ENCODE measurements around the gene MEX3A.
"Not testable (repeated sequence)": the region's sequence is repeated elsewhere in the genome, so short reads cannot be mapped to it uniquely, and the experiment has no call there.

Gene MEX3A

DNA sequence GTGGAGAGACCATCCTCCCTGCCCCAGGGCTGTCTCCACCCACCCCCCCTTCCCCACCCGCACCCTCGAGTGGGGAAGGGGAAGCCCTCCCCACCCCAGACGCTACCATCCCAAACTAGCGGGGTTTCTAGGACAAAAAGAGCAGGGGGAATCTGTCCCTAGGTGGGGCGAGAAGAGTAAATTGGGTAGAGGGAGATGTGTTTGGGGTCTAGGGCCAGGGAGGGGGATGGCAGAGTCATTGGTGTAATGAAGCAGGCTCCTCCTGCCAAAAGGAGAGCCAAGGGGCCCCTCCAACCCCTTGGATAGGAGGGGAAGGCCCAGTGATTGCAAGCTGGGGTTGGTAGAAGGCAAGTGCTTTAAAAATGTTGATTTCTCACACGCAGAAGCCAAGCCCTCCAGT is 10.0 kb downstream of the MEX3A start:
- TF ChIP-seq, protein P1, sequence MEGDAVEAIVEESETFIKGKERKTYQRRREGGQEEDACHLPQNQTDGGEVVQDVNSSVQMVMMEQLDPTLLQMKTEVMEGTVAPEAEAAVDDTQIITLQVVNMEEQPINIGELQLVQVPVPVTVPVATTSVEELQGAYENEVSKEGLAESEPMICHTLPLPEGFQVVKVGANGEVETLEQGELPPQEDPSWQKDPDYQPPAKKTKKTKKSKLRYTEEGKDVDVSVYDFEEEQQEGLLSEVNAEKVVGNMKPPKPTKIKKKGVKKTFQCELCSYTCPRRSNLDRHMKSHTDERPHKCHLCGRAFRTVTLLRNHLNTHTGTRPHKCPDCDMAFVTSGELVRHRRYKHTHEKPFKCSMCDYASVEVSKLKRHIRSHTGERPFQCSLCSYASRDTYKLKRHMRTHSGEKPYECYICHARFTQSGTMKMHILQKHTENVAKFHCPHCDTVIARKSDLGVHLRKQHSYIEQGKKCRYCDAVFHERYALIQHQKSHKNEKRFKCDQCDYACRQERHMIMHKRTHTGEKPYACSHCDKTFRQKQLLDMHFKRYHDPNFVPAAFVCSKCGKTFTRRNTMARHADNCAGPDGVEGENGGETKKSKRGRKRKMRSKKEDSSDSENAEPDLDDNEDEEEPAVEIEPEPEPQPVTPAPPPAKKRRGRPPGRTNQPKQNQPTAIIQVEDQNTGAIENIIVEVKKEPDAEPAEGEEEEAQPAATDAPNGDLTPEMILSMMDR (IDR thresholded peaks at IDR 0.05; ENCODE audit: low read depth, low read length, missing control alignments) = no peak
- DNase-seq (ENCODE audit: extremely low read depth, low read depth) = no peak
- no peak overlapping the region for H3K4me3 ChIP-seq (replicated peaks; ENCODE audit: low read depth, low read length)

DNA sequence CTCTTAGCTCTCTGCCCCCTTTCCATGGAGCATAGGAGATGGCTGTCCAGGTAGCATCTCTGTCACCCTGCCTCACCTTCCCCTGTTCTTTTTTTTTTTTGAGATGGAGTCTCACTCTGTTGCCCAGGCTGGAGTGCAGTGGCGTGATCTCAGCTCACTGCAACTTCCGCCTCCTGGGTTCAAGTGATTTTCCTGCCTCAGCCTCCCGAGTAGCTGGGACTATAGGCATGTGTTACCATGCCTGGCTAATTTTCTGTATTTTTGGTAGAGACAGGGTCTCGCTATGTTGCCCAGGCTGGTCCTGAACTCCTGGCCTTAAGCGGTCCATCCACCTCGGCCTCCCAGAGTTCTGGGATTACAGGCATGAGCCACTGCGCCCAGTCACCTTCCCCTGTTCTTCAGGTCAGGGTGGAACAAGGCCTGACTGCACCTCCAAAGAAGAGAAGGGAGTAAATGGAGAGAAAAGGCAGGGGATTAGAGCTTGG is 10.9 kb downstream of the MEX3A start:
- not testable (repeated sequence) for DNase-seq (ENCODE audit: extremely low read depth, low read depth); H3K4me3 ChIP-seq (replicated peaks; ENCODE audit: low read depth, low read length)

DNA sequence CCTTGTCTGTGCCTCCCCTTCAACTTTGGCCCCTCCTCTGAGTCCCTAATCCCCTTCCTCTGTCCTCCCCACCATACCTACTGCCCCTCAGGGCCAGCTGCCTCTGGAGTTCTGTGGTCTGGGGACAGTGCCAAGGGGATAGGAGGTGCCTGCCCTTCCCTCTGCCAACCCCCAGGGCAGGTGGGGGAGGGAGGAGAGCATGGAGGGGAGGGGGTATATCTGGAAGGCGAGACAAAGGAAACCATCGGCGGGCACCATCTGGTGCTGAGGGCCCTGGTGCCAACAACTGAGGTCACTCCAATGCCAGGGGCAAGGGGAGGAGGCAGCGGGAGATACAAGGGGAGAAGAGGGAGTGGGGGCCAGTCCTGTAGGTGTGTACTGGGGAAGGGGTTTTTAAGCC is 11.7 kb downstream of the MEX3A start:
- TF ChIP-seq, protein P1 (IDR thresholded peaks at IDR 0.05; ENCODE audit: low read depth, low read length, missing control alignments) = no peak
- no peak for DNase-seq (ENCODE audit: extremely low read depth, low read depth)
- no peak overlapping the region for H3K4me3 ChIP-seq (replicated peaks; ENCODE audit: low read depth, low read length)

DNA sequence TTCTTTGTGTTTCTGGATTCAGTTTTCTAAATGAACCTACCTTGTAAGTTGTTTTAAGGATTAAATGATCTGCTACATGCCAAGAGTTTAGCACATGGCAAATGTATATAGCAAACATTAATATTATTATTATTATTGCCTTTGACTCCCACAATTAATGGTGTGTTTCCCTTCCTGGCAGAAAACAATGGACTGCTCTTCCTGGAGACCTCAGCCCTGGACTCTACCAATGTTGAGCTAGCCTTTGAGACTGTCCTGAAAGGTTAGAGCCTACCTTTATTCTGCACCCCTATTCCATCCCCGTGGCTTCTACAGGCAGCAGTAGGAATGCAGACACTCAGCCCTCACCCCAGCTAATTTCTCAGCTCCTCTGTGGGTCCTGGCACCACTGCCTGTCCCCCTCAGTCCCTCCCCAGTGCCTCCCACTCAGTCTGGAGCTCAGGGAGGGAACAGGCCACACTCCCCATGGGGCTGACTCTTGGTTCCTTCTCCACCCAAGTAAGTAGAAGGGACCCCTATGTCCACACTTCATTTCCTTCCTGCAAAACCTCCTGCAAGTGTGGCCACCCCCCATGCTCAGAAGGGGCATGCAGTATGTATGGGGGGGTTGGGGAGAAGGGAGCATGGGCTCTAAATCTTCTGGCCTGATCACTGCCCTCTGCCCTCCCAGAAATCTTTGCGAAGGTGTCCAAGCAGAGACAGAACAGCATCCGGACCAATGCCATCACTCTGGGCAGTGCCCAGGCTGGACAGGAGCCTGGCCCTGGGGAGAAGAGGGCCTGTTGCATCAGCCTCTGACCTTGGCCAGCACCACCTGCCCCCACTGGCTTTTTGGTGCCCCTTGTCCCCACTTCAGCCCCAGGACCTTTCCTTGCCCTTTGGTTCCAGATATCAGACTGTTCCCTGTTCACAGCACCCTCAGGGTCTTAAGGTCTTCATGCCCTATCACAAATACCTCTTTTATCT is 12.5 kb downstream of the MEX3A start:
- TF ChIP-seq, protein P1 (IDR thresholded peaks at IDR 0.05; ENCODE audit: low read depth, low read length, missing control alignments) = no peak
- H3K4me3 ChIP-seq (replicated peaks; ENCODE audit: low read depth, low read length) = no peak overlapping the region
- DNase-seq (ENCODE audit: extremely low read depth, low read depth) = no peak

DNA sequence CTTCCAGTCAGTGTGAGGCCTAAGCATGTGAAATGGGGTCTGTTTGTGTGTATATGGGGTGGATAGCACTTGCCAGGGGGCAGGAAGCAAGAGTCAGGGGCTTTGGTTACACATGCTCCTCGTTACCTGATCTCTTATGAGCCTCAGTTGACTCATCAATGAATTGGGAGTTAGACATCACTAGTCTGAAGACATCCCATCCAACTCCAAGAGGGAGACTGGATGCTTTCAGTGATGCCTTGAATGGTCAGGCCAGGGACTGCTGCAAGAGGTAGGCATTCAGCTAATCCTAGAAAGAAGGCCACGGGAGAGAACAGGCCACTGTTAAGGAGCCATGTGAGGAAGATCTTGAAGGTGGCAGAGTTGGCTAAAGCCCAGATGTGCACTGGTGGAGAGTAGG is 15.0 kb downstream of the MEX3A start:
- no peak for DNase-seq (ENCODE audit: extremely low read depth, low read depth)
- TF ChIP-seq, protein P1 (IDR thresholded peaks at IDR 0.05; ENCODE audit: low read depth, low read length, missing control alignments) = no peak
- no peak overlapping the region for H3K4me3 ChIP-seq (replicated peaks; ENCODE audit: low read depth, low read length)

DNA sequence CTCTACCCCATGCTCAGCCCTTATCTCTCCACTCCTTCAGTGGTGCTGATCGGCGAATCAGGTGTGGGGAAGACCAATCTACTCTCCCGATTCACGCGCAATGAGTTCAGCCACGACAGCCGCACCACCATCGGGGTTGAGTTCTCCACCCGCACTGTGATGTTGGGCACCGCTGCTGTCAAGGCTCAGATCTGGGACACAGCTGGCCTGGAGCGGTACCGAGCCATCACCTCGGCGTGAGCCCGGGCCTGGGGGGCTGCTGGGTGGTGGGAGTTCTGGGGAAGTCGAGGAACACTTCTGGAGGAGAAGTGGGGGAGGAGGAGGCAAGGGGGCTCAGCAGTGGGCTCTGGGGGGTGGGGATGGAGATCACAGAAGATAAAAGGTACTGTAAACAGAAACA is 16.4 kb downstream of the MEX3A start:
- TF ChIP-seq, protein P1 (IDR thresholded peaks at IDR 0.05; ENCODE audit: low read depth, low read length, missing control alignments) = no peak
- no peak for DNase-seq (ENCODE audit: extremely low read depth, low read depth)

DNA sequence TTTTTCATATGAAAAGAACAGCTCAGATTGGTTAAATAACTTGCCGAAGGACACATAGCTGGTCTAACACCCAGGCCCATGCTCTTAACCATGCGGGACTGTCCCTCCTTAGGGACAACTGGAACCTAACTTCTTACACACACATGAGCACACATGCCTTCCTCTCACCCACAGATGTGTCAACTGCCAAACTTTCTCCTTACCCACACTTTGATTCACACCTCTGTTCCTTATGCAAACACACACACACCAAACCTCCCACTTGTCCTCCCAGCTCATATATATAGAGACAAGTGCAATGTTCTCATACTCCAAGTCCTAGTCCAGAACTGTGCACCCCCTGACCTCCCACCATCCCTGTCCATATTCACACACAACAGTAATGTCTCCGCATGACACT is 17.1 kb downstream of the MEX3A start:
- no peak overlapping the region for H3K4me3 ChIP-seq (replicated peaks; ENCODE audit: low read depth, low read length)
- no peak for DNase-seq (ENCODE audit: extremely low read depth, low read depth)
- TF ChIP-seq, protein P1 (IDR thresholded peaks at IDR 0.05; ENCODE audit: low read depth, low read length, missing control alignments) = no peak

More for the DNA sequence above, 16.4 kb downstream of the MEX3A start:
- no peak overlapping the region for H3K4me3 ChIP-seq (replicated peaks; ENCODE audit: low read depth, low read length)
